HepG2 (cell line): ENCODE data around the gene REEP2. TPM values are rescaled to one million over a fixed set of nuclear protein-coding genes. Genes with fewer than 3 reads are reported as not detected.

Experiments used
- GFI1 ChIP-seq: sonication (generic); formaldehyde crosslinking; IDR thresholded peaks from 2 replicates; pipeline ENCODE4 v1.5.0; 2020; ENCODE audit warnings: missing genetic modification reagents, mild to moderate bottlenecking, borderline replicate concordance
- SYNCRIP ChIP-seq: fragments of 200-400 bp; formaldehyde crosslinking; IDR thresholded peaks from 2 replicates; pipeline ENCODE4 v1.6.1; 2018; ENCODE audit warnings: mild to moderate bottlenecking, low read depth, low read length; ENCODE audit not compliant: insufficient read depth
- ZNF331 ChIP-seq: sonication (generic); formaldehyde crosslinking; IDR thresholded peaks from 2 replicates; pipeline ENCODE4 v1.4.0; 2020; ENCODE audit warnings: missing genetic modification reagents
- ZNF431 ChIP-seq: sonication (generic); formaldehyde crosslinking; IDR thresholded peaks from 2 replicates; pipeline ENCODE4 v1.9.0; 2022; ENCODE audit warnings: missing genetic modification reagents, low read depth, mild to moderate bottlenecking, borderline replicate concordance
- polyA plus RNA-seq, 8 experiments: library from polyadenylated mRNA; depleted of rRNA in 3 of 8; stranded (reverse) in 7 of 8; unstranded in 1 of 8; fragments of >200 nt; fragmentation: Illumina TruSeq in 4 of 8; extraction: Trizol in 4 of 8; gene quantifications; 2 replicates each; pipeline versions ENCODE4 v1.2.1 to v1.2.3, GENCODE V29; 2011 to 2016; ENCODE audit warnings: low read depth in 4 of 8, missing spikeins in 1 of 8, mixed read lengths in 1 of 8; ENCODE audit not compliant: insufficient read depth in 1 of 8
- total RNA-seq, 5 experiments: library from RNA; depleted of rRNA; stranded (reverse); fragments of >200 nt; fragmentation: Illumina TruSeq; extraction: Trizol; gene quantifications; 2 replicates each; pipeline ENCODE4 v1.2.3, GENCODE V29; 2016; ENCODE audit warnings: low read depth in 1 of 5
- TF ChIP-seq, protein P1 (sequence below): sonication (generic); formaldehyde crosslinking; IDR thresholded peaks from 2 replicates; pipeline ENCODE4 v1.5.1; 2020; ENCODE audit warnings: mild to moderate bottlenecking, missing genetic modification reagents, moderate library complexity
- TF ChIP-seq, protein P2 (sequence below): sonication (generic); formaldehyde crosslinking; conservative IDR thresholded peaks from 2 replicates; pipeline ENCODE4 v1.8.0; 2022; ENCODE audit warnings: low read depth, missing genetic modification reagents
- TF ChIP-seq, protein P3 (sequence below): sonication (generic); formaldehyde crosslinking; IDR thresholded peaks from 2 replicates; pipeline ENCODE4 v1.4.0; 2020; ENCODE audit warnings: missing genetic modification reagents, borderline replicate concordance
- TF ChIP-seq, protein P4 (sequence below), 2 experiments: fragments of 450-650 bp in 1 of 2; sonication (generic) in 1 of 2; formaldehyde crosslinking; IDR thresholded peaks; 2 replicates each; pipeline versions ENCODE4 v1.5.0 to v1.8.0; 2020 to 2022; ENCODE audit warnings: mild to moderate bottlenecking in 1 of 2, missing genetic modification reagents in 1 of 2
- TF ChIP-seq, protein P5 (sequence below): sonication (generic); formaldehyde crosslinking; IDR thresholded peaks from 2 replicates; pipeline ENCODE4 v1.9.0; 2022; ENCODE audit warnings: missing genetic modification reagents, mild to moderate bottlenecking, borderline replicate concordance
- TF ChIP-seq, protein P6 (sequence below): sonication (generic); formaldehyde crosslinking; IDR thresholded peaks from 2 replicates; pipeline ENCODE4 v1.4.0; 2020; ENCODE audit warnings: missing genetic modification reagents

REEP2 gene
- total and polyA plus RNA-seq, 2 of the 13 experiments (the other 11 are each of a cell fraction or from before 2014, with no cell fraction given), result 5.3 to 7.8 TPM

DNA sequence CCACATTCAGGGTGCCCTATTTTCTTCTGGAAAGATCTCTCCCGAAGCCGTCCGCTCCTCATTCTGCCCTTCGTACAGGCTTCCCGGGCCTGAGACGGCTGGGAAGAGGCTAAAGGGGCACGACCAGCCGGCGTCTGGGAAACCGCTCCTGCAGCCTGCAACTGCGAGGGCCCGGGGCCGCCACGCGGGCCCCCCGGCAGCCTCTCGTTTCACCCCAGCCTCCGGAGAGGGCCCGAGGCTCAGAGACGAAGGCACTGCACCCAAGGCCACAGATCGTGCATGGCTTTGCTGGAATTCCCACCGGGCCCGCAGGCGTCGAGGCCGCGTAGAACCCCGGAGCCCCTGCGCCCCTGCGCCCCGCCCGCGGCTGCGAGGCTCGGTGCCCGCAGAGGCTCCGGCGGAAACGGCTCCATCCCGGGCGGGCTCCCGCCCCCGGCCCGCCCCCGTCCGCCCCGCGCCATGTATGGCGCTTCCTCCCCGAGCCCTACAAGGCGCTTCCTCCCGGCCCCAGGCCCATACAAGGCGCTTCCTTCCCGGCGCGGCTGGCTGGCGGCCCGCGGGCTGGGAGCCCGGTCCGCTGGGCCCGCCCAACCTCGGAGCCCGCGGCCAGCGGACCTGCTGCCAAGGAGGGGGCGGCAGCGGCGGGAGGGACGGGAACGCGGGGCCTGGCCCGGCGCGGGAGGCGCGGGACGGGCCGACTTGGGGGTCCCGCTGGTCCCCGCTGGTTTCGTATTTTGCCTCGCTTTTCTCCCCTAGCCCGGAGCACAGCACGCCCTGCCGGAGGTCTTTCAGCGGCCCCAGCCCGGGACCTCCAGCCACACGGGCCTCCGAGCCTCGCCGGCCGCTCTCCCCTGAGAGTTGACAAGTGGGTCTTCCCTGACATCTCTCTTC is 53.1 kb downstream of the REEP2 start (continued):
- TF ChIP-seq, protein P1, sequence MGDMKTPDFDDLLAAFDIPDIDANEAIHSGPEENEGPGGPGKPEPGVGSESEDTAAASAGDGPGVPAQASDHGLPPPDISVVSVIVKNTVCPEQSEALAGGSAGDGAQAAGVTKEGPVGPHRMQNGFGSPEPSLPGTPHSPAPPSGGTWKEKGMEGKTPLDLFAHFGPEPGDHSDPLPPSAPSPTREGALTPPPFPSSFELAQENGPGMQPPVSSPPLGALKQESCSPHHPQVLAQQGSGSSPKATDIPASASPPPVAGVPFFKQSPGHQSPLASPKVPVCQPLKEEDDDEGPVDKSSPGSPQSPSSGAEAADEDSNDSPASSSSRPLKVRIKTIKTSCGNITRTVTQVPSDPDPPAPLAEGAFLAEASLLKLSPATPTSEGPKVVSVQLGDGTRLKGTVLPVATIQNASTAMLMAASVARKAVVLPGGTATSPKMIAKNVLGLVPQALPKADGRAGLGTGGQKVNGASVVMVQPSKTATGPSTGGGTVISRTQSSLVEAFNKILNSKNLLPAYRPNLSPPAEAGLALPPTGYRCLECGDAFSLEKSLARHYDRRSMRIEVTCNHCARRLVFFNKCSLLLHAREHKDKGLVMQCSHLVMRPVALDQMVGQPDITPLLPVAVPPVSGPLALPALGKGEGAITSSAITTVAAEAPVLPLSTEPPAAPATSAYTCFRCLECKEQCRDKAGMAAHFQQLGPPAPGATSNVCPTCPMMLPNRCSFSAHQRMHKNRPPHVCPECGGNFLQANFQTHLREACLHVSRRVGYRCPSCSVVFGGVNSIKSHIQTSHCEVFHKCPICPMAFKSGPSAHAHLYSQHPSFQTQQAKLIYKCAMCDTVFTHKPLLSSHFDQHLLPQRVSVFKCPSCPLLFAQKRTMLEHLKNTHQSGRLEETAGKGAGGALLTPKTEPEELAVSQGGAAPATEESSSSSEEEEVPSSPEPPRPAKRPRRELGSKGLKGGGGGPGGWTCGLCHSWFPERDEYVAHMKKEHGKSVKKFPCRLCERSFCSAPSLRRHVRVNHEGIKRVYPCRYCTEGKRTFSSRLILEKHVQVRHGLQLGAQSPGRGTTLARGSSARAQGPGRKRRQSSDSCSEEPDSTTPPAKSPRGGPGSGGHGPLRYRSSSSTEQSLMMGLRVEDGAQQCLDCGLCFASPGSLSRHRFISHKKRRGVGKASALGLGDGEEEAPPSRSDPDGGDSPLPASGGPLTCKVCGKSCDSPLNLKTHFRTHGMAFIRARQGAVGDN (CRISPR knock-in tag), result peak; percentile 89
- TF ChIP-seq, protein P2, sequence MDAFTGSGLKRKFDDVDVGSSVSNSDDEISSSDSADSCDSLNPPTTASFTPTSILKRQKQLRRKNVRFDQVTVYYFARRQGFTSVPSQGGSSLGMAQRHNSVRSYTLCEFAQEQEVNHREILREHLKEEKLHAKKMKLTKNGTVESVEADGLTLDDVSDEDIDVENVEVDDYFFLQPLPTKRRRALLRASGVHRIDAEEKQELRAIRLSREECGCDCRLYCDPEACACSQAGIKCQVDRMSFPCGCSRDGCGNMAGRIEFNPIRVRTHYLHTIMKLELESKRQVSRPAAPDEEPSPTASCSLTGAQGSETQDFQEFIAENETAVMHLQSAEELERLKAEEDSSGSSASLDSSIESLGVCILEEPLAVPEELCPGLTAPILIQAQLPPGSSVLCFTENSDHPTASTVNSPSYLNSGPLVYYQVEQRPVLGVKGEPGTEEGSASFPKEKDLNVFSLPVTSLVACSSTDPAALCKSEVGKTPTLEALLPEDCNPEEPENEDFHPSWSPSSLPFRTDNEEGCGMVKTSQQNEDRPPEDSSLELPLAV, result no peak
- TF ChIP-seq GFI1 (CRISPR knock-in tag) (0 out of 2 replicates have a peak, but pooled peaks have one; percentile 11), SYNCRIP (no peak), ZNF331 (peak; percentile 3; the same call in 1 of the 2 replicates), ZNF431 (peak; percentile 48; the same call in 1 of the 2 replicates)
- TF ChIP-seq, protein P3, sequence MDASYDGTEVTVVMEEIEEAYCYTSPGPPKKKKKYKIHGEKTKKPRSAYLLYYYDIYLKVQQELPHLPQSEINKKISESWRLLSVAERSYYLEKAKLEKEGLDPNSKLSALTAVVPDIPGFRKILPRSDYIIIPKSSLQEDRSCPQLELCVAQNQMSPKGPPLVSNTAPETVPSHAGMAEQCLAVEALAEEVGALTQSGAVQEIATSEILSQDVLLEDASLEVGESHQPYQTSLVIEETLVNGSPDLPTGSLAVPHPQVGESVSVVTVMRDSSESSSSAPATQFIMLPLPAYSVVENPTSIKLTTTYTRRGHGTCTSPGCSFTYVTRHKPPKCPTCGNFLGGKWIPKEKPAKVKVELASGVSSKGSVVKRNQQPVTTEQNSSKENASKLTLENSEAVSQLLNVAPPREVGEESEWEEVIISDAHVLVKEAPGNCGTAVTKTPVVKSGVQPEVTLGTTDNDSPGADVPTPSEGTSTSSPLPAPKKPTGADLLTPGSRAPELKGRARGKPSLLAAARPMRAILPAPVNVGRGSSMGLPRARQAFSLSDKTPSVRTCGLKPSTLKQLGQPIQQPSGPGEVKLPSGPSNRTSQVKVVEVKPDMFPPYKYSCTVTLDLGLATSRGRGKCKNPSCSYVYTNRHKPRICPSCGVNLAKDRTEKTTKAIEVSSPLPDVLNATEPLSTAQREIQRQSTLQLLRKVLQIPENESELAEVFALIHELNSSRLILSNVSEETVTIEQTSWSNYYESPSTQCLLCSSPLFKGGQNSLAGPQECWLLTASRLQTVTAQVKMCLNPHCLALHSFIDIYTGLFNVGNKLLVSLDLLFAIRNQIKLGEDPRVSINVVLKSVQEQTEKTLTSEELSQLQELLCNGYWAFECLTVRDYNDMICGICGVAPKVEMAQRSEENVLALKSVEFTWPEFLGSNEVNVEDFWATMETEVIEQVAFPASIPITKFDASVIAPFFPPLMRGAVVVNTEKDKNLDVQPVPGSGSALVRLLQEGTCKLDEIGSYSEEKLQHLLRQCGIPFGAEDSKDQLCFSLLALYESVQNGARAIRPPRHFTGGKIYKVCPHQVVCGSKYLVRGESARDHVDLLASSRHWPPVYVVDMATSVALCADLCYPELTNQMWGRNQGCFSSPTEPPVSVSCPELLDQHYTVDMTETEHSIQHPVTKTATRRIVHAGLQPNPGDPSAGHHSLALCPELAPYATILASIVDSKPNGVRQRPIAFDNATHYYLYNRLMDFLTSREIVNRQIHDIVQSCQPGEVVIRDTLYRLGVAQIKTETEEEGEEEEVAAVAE, result no peak
- TF ChIP-seq, protein P4, sequence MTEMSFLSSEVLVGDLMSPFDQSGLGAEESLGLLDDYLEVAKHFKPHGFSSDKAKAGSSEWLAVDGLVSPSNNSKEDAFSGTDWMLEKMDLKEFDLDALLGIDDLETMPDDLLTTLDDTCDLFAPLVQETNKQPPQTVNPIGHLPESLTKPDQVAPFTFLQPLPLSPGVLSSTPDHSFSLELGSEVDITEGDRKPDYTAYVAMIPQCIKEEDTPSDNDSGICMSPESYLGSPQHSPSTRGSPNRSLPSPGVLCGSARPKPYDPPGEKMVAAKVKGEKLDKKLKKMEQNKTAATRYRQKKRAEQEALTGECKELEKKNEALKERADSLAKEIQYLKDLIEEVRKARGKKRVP (CRISPR knock-in tag; IDR thresholded peaks at IDR 0.05), result 0 out of 4 replicates have a peak, but pooled peaks of 1 of the 2 experiments have one; percentile 35
- TF ChIP-seq, protein P5, sequence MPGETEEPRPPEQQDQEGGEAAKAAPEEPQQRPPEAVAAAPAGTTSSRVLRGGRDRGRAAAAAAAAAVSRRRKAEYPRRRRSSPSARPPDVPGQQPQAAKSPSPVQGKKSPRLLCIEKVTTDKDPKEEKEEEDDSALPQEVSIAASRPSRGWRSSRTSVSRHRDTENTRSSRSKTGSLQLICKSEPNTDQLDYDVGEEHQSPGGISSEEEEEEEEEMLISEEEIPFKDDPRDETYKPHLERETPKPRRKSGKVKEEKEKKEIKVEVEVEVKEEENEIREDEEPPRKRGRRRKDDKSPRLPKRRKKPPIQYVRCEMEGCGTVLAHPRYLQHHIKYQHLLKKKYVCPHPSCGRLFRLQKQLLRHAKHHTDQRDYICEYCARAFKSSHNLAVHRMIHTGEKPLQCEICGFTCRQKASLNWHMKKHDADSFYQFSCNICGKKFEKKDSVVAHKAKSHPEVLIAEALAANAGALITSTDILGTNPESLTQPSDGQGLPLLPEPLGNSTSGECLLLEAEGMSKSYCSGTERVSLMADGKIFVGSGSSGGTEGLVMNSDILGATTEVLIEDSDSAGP (CRISPR knock-in tag), result peak; percentile 38; the same call in 1 of the 2 replicates
- TF ChIP-seq, protein P6, sequence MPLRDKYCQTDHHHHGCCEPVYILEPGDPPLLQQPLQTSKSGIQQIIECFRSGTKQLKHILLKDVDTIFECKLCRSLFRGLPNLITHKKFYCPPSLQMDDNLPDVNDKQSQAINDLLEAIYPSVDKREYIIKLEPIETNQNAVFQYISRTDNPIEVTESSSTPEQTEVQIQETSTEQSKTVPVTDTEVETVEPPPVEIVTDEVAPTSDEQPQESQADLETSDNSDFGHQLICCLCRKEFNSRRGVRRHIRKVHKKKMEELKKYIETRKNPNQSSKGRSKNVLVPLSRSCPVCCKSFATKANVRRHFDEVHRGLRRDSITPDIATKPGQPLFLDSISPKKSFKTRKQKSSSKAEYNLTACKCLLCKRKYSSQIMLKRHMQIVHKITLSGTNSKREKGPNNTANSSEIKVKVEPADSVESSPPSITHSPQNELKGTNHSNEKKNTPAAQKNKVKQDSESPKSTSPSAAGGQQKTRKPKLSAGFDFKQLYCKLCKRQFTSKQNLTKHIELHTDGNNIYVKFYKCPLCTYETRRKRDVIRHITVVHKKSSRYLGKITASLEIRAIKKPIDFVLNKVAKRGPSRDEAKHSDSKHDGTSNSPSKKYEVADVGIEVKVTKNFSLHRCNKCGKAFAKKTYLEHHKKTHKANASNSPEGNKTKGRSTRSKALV, result no peak
